Measurements from ENCODE around the gene SLC19A1. TPM values are rescaled to one million over a fixed set of nuclear protein-coding genes. Genes with fewer than 3 reads are reported as not detected.

SLC19A1 gene
- total RNA-seq, 6 experiments from 2014 or later = 4.5 to 24.5 (median 15.7) TPM

DNA sequence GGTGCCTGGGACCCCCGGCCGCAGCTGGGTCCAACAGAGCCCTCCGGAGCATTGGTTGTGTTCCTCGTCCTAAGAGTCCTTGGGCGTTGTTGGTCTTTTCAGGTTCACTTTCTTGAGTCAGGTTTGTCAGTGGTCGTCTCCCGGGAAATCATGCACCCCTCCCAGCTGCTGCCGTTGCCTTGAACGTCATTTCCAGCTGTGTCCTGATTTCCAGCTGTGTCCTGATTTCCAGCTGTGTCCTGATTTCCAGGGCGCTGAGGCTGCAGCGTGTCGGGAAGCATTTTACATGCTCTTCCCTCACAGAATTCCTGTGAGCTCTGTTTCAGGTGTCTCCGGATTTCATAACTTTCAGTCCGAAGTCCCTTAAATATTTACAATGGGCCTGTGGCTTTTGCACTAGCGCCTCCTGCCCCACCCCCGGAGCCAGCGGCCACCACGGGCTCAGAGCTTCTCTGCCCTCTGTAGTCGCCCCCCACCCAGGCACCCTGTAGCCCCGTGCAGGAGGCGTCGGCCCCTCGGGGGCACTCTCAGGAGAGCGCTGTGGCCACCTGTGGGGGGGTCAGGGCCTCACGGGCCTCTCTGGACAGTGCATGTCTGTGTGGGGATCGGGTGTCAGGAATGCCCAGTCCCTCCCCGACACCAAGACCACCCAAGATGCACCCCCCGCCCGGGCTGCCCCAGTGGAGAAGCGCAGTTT lies 70.6 kb downstream of the SLC19A1 start:
- intact Hi-C loops (cut with DNase I) = no loop called here

GRCh38 chr21:45470773-45471524 lies 71.3 kb downstream of the SLC19A1 start:
- H3K27ac ChIP-seq = peak overlapping the region; percentile 64 to 84 (median 77)
- peaks cover 0 to 33% (median 14%) of the 10 kb centered on the region in 4 donors for H3K36me3 ChIP-seq
- H3K9me3 ChIP-seq = no peaks in the 10 kb centered on the region
- peaks cover 0 to 71% (median 31%) of the 10 kb centered on the region in 4 donors for H3K4me1 ChIP-seq
- ATAC-seq = peak; percentile 24 to 56 (median 37)
- WGBS (ENCODE audit: insufficient coverage, low coverage, low lambda C conversion rate, missing lambda C conversion rate) = 27% methylated on average over 10 of the region's 28 CpGs
- intact Hi-C loops (cut with DNase I) = no loop called here
- DNase-seq = peak in 2 of 3 donors; percentile 64 to 74
- TF ChIP-seq, protein P1, sequence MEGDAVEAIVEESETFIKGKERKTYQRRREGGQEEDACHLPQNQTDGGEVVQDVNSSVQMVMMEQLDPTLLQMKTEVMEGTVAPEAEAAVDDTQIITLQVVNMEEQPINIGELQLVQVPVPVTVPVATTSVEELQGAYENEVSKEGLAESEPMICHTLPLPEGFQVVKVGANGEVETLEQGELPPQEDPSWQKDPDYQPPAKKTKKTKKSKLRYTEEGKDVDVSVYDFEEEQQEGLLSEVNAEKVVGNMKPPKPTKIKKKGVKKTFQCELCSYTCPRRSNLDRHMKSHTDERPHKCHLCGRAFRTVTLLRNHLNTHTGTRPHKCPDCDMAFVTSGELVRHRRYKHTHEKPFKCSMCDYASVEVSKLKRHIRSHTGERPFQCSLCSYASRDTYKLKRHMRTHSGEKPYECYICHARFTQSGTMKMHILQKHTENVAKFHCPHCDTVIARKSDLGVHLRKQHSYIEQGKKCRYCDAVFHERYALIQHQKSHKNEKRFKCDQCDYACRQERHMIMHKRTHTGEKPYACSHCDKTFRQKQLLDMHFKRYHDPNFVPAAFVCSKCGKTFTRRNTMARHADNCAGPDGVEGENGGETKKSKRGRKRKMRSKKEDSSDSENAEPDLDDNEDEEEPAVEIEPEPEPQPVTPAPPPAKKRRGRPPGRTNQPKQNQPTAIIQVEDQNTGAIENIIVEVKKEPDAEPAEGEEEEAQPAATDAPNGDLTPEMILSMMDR (IDR thresholded peaks at IDR 0.05) = no peak
- no peak for TF ChIP-seq POLR2A (IDR thresholded peaks at IDR 0.05)
- no peaks in the 10 kb centered on the region for H3K27me3 ChIP-seq
- peak overlapping the region in 2 of 3 donors; percentile 52 to 53 for H3K4me3 ChIP-seq

More for the DNA sequence above, 70.6 kb downstream of the SLC19A1 start:
- 28% methylated on average over 20 of the region's 30 CpGs for WGBS (ENCODE audit: insufficient coverage, low coverage, low lambda C conversion rate, missing lambda C conversion rate)
- TF ChIP-seq POLR2A (IDR thresholded peaks at IDR 0.05) = no peak
- TF ChIP-seq, protein P1 (IDR thresholded peaks at IDR 0.05) = peak in 2 of 4 donors; percentile 5 to 16
- Histone ChIP-seq H3K4me1 (peaks cover 0 to 66% (median 28%) of the 10 kb centered on the region in 4 donors), H3K27me3 (no peaks in the 10 kb centered on the region), H3K27ac (peak overlapping the region; percentile 64 to 84 (median 77)), H3K9me3 (no peaks in the 10 kb centered on the region), H3K4me3 (peak overlapping the region in 2 of 3 donors; percentile 52 to 53), H3K36me3 (peaks cover 0 to 36% (median 17%) of the 10 kb centered on the region in 4 donors)
- ATAC-seq (peak; percentile 18 to 53 (median 37)), DNase-seq (peak; percentile 68 to 84 (median 84))

GRCh38 chr21:45470087-45470515 lies 72.1 kb downstream of the SLC19A1 start:
- H3K4me1 ChIP-seq = peaks cover 0 to 77% (median 34%) of the 10 kb centered on the region in 4 donors
- intact Hi-C loops (cut with DNase I) = no loop called here
- H3K27ac ChIP-seq = peak overlapping the region; percentile 64 to 84 (median 77)
- ATAC-seq (no peak), DNase-seq (no peak)
- WGBS (ENCODE audit: insufficient coverage, low coverage, low lambda C conversion rate, missing lambda C conversion rate) = 42% methylated on average over 1 of the region's 7 CpGs
- H3K27me3 ChIP-seq = no peaks in the 10 kb centered on the region
- TF ChIP-seq POLR2A (IDR thresholded peaks at IDR 0.05) = no peak
- TF ChIP-seq, protein P1 (IDR thresholded peaks at IDR 0.05) = no peak
- H3K9me3 ChIP-seq = no peaks in the 10 kb centered on the region
- peak overlapping the region; percentile 12 to 53 (median 52) for H3K4me3 ChIP-seq
- H3K36me3 ChIP-seq = peaks cover 0 to 25% (median 10%) of the 10 kb centered on the region in 4 donors

DNA sequence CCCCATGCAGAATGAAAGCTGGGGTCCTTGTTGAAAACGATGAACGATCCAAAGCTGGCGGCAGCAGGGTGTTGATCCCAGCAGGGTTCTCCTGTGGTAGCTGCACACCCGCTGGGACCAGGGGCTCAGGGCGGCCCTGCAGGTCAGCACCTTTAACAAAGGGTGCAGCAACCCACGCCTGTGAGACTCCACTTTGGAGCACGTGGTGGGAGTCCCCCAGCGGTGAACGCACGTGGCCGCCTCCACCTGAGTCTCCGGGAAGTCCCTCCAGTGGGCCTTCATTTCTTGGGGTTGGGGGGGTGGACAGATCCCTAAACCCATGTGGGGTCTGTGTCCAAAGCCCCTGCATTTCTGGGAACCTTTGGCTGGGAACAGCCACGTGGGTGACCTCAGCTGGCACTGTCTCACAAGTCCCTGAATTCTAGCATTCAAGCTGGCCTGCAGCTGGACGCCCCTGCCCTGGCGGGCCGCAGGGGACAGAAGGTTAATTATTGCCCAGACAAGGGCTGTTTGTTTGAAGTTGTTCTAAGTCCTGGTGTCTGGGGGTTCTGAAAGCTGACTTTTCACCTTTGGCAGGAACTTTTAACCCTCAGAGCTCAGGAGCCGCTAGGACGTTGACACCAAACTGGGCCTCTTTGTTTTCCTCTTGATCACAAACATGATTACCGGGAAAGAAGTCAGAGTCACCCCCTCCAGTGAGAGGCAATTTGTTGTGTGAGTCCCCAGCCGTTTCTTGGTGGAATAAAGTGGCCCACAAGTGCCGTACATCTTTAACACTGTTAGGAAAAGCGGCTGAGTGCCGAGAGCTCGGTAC lies 72.8 kb downstream of the SLC19A1 start:
- ATAC-seq = peak; percentile 47 to 66 (median 56)
- Histone ChIP-seq H3K27ac (peak overlapping the region; percentile 64 to 84 (median 77)), H3K36me3 (peaks cover 0 to 18% (median 7%) of the 10 kb centered on the region in 4 donors), H3K4me3 (peak overlapping the region; percentile 12 to 53 (median 52)), H3K27me3 (no peaks in the 10 kb centered on the region), H3K4me1 (peaks cover 0 to 83% (median 39%) of the 10 kb centered on the region in 4 donors), H3K9me3 (no peaks in the 10 kb centered on the region)
- peak; percentile 81 to 94 (median 92) for DNase-seq
- TF ChIP-seq POLR2A (IDR thresholded peaks at IDR 0.05) = no peak
- TF ChIP-seq, protein P1 (IDR thresholded peaks at IDR 0.05) = no peak
- WGBS (ENCODE audit: insufficient coverage, low coverage, low lambda C conversion rate, missing lambda C conversion rate) = 25% methylated on average over 11 of the region's 24 CpGs
- intact Hi-C loops (cut with DNase I) = no loop called here

All from right lobe of liver (tissue), 6 donors.